ENCODE results near the gene PRDM15. TPM values are rescaled to one million over a fixed set of nuclear protein-coding genes. Genes with fewer than 3 reads are reported as not detected.

The PRDM15 gene
- total RNA-seq, 1 donor from 2014 or later, result 20.5 TPM

GRCh38 chr21:41801321-41802197 lies 77.6 kb downstream of the PRDM15 start:
- no peak for DNase-seq (ENCODE audit: low spot score in 2 of 2)
- H3K27me3 ChIP-seq, result no peaks in the 10 kb centered on the region
- no peak overlapping the region for H3K27ac ChIP-seq
- H3K36me3 ChIP-seq, result peaks cover 10 to 20% of the 10 kb centered on the region in 2 donors
- H3K4me3 ChIP-seq, result no peak overlapping the region
- no peak for TF ChIP-seq CTCF (IDR thresholded peaks at IDR 0.05)
- peaks cover 0 to 7% of the 10 kb centered on the region in 2 donors for H3K4me1 ChIP-seq
- intact Hi-C loops (cut with DNase I), result no loop called here
- H3K9me3 ChIP-seq, result no peaks in the 10 kb centered on the region

- H3K27ac ChIP-seq, result no peak overlapping the region
- peaks cover 10 to 20% of the 10 kb centered on the region in 2 donors for H3K36me3 ChIP-seq
- H3K27me3 ChIP-seq, result no peaks in the 10 kb centered on the region
- no peak for TF ChIP-seq CTCF (IDR thresholded peaks at IDR 0.05)
- H3K4me1 ChIP-seq, result peaks cover 0 to 7% of the 10 kb centered on the region in 2 donors
- intact Hi-C loops (cut with DNase I), result no loop called here
- H3K9me3 ChIP-seq, result no peaks in the 10 kb centered on the region
- no peak overlapping the region for H3K4me3 ChIP-seq
- DNase-seq (ENCODE audit: low spot score in 2 of 2), result no peak
Measured at GRCh38 chr21:41800425-41801320, 78.5 kb downstream of the PRDM15 start.

- no peak for TF ChIP-seq CTCF (IDR thresholded peaks at IDR 0.05)
- Histone ChIP-seq H3K36me3 (peaks cover 10 to 20% of the 10 kb centered on the region in 2 donors), H3K27ac (no peak overlapping the region), H3K27me3 (no peaks in the 10 kb centered on the region), H3K4me1 (peaks cover 0 to 7% of the 10 kb centered on the region in 2 donors), H3K9me3 (no peaks in the 10 kb centered on the region), H3K4me3 (no peak overlapping the region)
- intact Hi-C loops (cut with DNase I), result no loop called here
- no peak for DNase-seq (ENCODE audit: low spot score in 2 of 2)
Measured at GRCh38 chr21:41799763-41800162, 79.4 kb downstream of the PRDM15 start.

- no peaks in the 10 kb centered on the region for H3K27me3 ChIP-seq
- no peaks in the 10 kb centered on the region for H3K9me3 ChIP-seq
- H3K4me1 ChIP-seq, result peaks cover 0 to 5% of the 10 kb centered on the region in 2 donors
- peaks cover 10 to 20% of the 10 kb centered on the region in 2 donors for H3K36me3 ChIP-seq
- TF ChIP-seq CTCF (IDR thresholded peaks at IDR 0.05), result no peak
- no peak overlapping the region for H3K27ac ChIP-seq
- intact Hi-C loops (cut with DNase I), result no loop called here
- DNase-seq (ENCODE audit: low spot score in 2 of 2), result no peak
- no peak overlapping the region for H3K4me3 ChIP-seq
Measured at GRCh38 chr21:41798326-41798725, 80.8 kb downstream of the PRDM15 start.

- no peak overlapping the region for H3K27ac ChIP-seq
- H3K36me3 ChIP-seq, result peaks cover 10 to 20% of the 10 kb centered on the region in 2 donors
- peaks cover 6 to 11% of the 10 kb centered on the region in 2 donors for H3K9me3 ChIP-seq
- H3K4me3 ChIP-seq, result no peak overlapping the region
- no peak for DNase-seq (ENCODE audit: low spot score in 2 of 2)
- no peak for TF ChIP-seq CTCF (IDR thresholded peaks at IDR 0.05)
- intact Hi-C loops (cut with DNase I), result no loop called here
- H3K4me1 ChIP-seq, result no peaks in the 10 kb centered on the region
- no peaks in the 10 kb centered on the region for H3K27me3 ChIP-seq
Measured at GRCh38 chr21:41796476-41797080, 82.6 kb downstream of the PRDM15 start.

Measured in ascending aorta (tissue), 2 donors.